WTC11 (cell line): ENCODE measurements around the gene CST8.

Experiments
- AR ChIP-seq: fragments of 250-450 bp; sonication (Bioruptor Pico); IDR thresholded peaks from 2 replicates; pipeline ENCODE4 v1.9.0; 2021; ENCODE audit warnings: mild to moderate bottlenecking
- CBFB ChIP-seq: sonication (generic); formaldehyde crosslinking; IDR thresholded peaks from 2 replicates; pipeline ENCODE4 v1.8.1; 2022; ENCODE audit warnings: mild to moderate bottlenecking, low read depth, missing genetic modification reagents
- MAX ChIP-seq: sonication (generic); formaldehyde crosslinking; IDR thresholded peaks from 2 replicates; pipeline ENCODE4 v1.8.0; 2022; ENCODE audit warnings: mild to moderate bottlenecking, missing genetic modification reagents
- USF1 ChIP-seq: sonication (generic); formaldehyde crosslinking; IDR thresholded peaks from 2 replicates; pipeline ENCODE4 v1.8.0; 2022; ENCODE audit warnings: mild to moderate bottlenecking, missing genetic modification reagents
- ZNF232 ChIP-seq: sonication (generic); formaldehyde crosslinking; IDR thresholded peaks from 2 replicates; pipeline ENCODE4 v1.8.0; 2022; ENCODE audit warnings: mild to moderate bottlenecking, missing genetic modification reagents
- ZNF423 ChIP-seq: fragments of 250-450 bp; sonication (Bioruptor Pico); IDR thresholded peaks from 2 replicates; pipeline ENCODE4 v2.1.2; 2022; ENCODE audit warnings: mild to moderate bottlenecking, moderate library complexity
- ZSCAN18 ChIP-seq: fragments of 250-450 bp; sonication (Bioruptor Pico); IDR thresholded peaks from 2 replicates; pipeline ENCODE4 v2.1.2; 2022; ENCODE audit warnings: mild to moderate bottlenecking, moderate library complexity

- TF ChIP-seq MAX (no peak), ZNF423 (CRISPR knock-in tag) (no peak), USF1 (CRISPR knock-in tag) (no peak), AR (CRISPR knock-in tag) (no peak), ZNF232 (CRISPR knock-in tag) (no peak), CBFB (no peak), ZSCAN18 (CRISPR knock-in tag) (no peak)
Measured at GRCh38 chr20:23452776-23453175, 38.1 kb upstream of the CST8 start, which contains the start of gene CST11.
